ENCODE results near the gene LIAS. TPM values are rescaled to one million over a fixed set of nuclear protein-coding genes. Genes with fewer than 3 reads are reported as not detected.
A peak's percentile ranks its signal among the peaks of the same experiment; 100 is the strongest.

The LIAS gene
- total RNA-seq, 1 donor: 6.9 TPM

- peak; percentile 17 for DNase-seq (ENCODE audit: low read depth)
- H3K4me3 ChIP-seq (ENCODE audit: low read depth, low read length): no peak overlapping the region
- TF ChIP-seq, protein P1, sequence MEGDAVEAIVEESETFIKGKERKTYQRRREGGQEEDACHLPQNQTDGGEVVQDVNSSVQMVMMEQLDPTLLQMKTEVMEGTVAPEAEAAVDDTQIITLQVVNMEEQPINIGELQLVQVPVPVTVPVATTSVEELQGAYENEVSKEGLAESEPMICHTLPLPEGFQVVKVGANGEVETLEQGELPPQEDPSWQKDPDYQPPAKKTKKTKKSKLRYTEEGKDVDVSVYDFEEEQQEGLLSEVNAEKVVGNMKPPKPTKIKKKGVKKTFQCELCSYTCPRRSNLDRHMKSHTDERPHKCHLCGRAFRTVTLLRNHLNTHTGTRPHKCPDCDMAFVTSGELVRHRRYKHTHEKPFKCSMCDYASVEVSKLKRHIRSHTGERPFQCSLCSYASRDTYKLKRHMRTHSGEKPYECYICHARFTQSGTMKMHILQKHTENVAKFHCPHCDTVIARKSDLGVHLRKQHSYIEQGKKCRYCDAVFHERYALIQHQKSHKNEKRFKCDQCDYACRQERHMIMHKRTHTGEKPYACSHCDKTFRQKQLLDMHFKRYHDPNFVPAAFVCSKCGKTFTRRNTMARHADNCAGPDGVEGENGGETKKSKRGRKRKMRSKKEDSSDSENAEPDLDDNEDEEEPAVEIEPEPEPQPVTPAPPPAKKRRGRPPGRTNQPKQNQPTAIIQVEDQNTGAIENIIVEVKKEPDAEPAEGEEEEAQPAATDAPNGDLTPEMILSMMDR (IDR thresholded peaks at IDR 0.05; ENCODE audit: insufficient read depth, low read depth, low read length): no peak
Measured at GRCh38 chr4:39427520-39428114, 31.2 kb upstream of the LIAS start.

GRCh38 chr4:39429476-39430334 lies 29.2 kb upstream of the LIAS start:
- DNase-seq (ENCODE audit: low read depth): peak; percentile 13
- TF ChIP-seq, protein P1 (IDR thresholded peaks at IDR 0.05; ENCODE audit: insufficient read depth, low read depth, low read length): no peak
- H3K4me3 ChIP-seq (ENCODE audit: low read depth, low read length): no peak overlapping the region

- no peak for DNase-seq (ENCODE audit: low read depth)
- TF ChIP-seq, protein P1 (IDR thresholded peaks at IDR 0.05; ENCODE audit: insufficient read depth, low read depth, low read length): no peak
- no peak overlapping the region for H3K4me3 ChIP-seq (ENCODE audit: low read depth, low read length)
Measured at GRCh38 chr4:39433878-39434492, 24.9 kb upstream of the LIAS start.

- DNase-seq (ENCODE audit: low read depth): no peak
- TF ChIP-seq, protein P1 (IDR thresholded peaks at IDR 0.05; ENCODE audit: insufficient read depth, low read depth, low read length): peak; percentile 16
- H3K4me3 ChIP-seq (ENCODE audit: low read depth, low read length): no peak overlapping the region
Measured at GRCh38 chr4:39435659-39436563, 22.9 kb upstream of the LIAS start.

- TF ChIP-seq, protein P1 (IDR thresholded peaks at IDR 0.05; ENCODE audit: insufficient read depth, low read depth, low read length): no peak
- no peak for DNase-seq (ENCODE audit: low read depth)
- no peak overlapping the region for H3K4me3 ChIP-seq (ENCODE audit: low read depth, low read length)
Measured at GRCh38 chr4:39441593-39441992, 17.3 kb upstream of the LIAS start.

DNA sequence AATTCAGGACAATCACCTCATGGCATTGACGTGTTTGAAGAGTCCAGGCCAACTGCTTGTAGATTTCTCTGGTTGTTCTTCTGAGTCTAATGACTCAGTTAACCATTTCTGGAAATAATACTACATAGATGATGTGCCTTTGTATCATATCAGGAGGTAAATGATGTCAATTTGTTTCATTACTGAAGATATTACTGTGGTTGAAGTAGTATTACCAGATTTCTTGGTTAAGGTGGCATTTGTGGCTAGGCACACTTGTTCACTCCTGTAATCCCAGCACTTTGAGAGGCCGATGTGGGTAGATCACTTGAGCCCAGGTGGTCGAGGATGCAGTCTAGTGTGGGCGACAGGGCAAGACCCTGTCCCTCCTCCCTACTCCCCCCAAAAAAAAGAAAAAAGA lies 15.9 kb upstream of the LIAS start:
- no peak overlapping the region for H3K4me3 ChIP-seq (ENCODE audit: low read depth, low read length)
- no peak for DNase-seq (ENCODE audit: low read depth)
- TF ChIP-seq, protein P1 (IDR thresholded peaks at IDR 0.05; ENCODE audit: insufficient read depth, low read depth, low read length): no peak
